ENCODE results near the gene ABHD17B.

DNA sequence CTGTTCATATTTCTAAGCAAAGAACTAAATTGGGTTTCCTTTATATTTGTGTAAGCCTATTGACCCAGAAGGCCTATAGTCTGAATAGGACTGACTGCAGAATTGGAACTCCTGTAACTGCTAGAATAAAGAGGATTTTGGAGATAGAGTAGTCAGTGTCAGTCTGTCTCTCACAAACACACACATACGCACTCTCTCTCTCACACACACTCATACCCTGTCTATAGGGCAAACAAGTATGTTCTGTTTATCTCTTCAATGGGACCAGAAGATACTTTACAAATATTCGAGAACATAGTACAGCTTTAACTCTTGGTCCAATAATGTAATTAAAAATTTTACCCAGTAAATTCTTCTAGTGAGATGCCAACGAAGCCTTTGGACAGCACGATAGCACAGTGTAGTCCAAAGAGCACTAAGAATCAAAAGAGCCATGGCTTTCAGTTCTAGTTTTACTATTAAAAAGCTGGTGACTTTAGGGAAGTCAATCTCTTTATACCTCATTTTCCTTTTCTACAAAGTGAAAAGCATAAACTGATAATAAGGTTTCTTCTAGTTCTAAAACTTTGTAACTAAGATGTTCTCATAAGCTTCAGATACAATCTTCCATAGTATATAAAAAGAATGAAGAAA, 19.3 kb downstream of the ABHD17B start:
- TF ChIP-seq, protein P1, sequence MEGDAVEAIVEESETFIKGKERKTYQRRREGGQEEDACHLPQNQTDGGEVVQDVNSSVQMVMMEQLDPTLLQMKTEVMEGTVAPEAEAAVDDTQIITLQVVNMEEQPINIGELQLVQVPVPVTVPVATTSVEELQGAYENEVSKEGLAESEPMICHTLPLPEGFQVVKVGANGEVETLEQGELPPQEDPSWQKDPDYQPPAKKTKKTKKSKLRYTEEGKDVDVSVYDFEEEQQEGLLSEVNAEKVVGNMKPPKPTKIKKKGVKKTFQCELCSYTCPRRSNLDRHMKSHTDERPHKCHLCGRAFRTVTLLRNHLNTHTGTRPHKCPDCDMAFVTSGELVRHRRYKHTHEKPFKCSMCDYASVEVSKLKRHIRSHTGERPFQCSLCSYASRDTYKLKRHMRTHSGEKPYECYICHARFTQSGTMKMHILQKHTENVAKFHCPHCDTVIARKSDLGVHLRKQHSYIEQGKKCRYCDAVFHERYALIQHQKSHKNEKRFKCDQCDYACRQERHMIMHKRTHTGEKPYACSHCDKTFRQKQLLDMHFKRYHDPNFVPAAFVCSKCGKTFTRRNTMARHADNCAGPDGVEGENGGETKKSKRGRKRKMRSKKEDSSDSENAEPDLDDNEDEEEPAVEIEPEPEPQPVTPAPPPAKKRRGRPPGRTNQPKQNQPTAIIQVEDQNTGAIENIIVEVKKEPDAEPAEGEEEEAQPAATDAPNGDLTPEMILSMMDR (conservative IDR thresholded peaks at IDR 0.05 in 1 of 2, IDR thresholded peaks at IDR 0.05 in 1 of 2; ENCODE audit: low read depth in 1 of 2, low read length in 2 of 2), result no peak
- TF ChIP-seq EZH2 (IDR thresholded peaks at IDR 0.05; ENCODE audit: low read length, missing control alignments), result no peak

Measured in fibroblast of lung (primary cell).